Neural progenitor cell (in vitro differentiated cells): ENCODE data around the gene GRID1. TPM values are rescaled to one million over a fixed set of nuclear protein-coding genes. Genes with fewer than 3 reads are reported as not detected.
A peak's percentile ranks its signal among the peaks of the same experiment; 100 is the strongest.

Experiments
- DNase-seq: peaks from one replicate; pipeline ENCODE4 v3.0.0-alpha.2; 2016; ENCODE audit warnings: low spot score
- H2AFZ ChIP-seq: fragments of 200-600 bp; sonication (generic); replicated peaks from 2 replicates; pipeline ENCODE4 v1.6.1; 2016; ENCODE audit warnings: antibody characterized with exemption
- H3F3A ChIP-seq: fragments of 200-600 bp; sonication (generic); 2 replicates; pipeline ENCODE4 v1.6.1; 2016; ENCODE audit warnings: antibody characterized with exemption, low read depth
- H3K27ac ChIP-seq: fragments of 200-600 bp; sonication (generic); 2 replicates; pipeline ENCODE4 v1.5.1; 2016; ENCODE audit warnings: mild to moderate bottlenecking
- H3K27me3 ChIP-seq: fragments of 200-600 bp; sonication (generic); 2 replicates; pipeline ENCODE4 v1.6.1; 2016; ENCODE audit warnings: mild to moderate bottlenecking, moderate library complexity
- H3K36me3 ChIP-seq: fragments of 200-600 bp; sonication (generic); 2 replicates; pipeline ENCODE4 v1.5.1; 2016
- H3K4me1 ChIP-seq: fragments of 200-600 bp; sonication (generic); 2 replicates; pipeline ENCODE4 v1.6.1; 2016; ENCODE audit warnings: mixed run types
- H3K4me2 ChIP-seq: fragments of 200-600 bp; sonication (generic); 2 replicates; pipeline ENCODE4 v1.6.1; 2016
- H3K4me3 ChIP-seq: fragments of 200-600 bp; sonication (generic); 2 replicates; pipeline ENCODE4 v1.5.1; 2016
- H3K79me2 ChIP-seq: fragments of 200-600 bp; sonication (generic); 2 replicates; pipeline ENCODE4 v1.6.1; 2016; ENCODE audit warnings: low read depth
- H3K9ac ChIP-seq: fragments of 200-600 bp; sonication (generic); 2 replicates; pipeline ENCODE4 v1.6.1; 2016
- H3K9me3 ChIP-seq: fragments of 200-600 bp; sonication (generic); 2 replicates; pipeline ENCODE4 v1.5.1; 2016; ENCODE audit warnings: low read depth
- H4K20me1 ChIP-seq: fragments of 200-600 bp; sonication (generic); 2 replicates; pipeline ENCODE4 v1.6.1; 2016; ENCODE audit warnings: low read depth
- H3K27ac Mint-ChIP-seq: 3 replicates; pipeline ENCODE4 v1.8.0; 2021; ENCODE audit warnings: mixed read lengths
- H3K27me3 Mint-ChIP-seq: 2 replicates; pipeline ENCODE4 v1.8.0; 2022; ENCODE audit warnings: low read depth, mild to moderate bottlenecking, inconsistent platforms, moderate library complexity, mixed read lengths; ENCODE audit not compliant: insufficient read depth
- H3K36me3 Mint-ChIP-seq: 3 replicates; pipeline ENCODE4 v1.8.0; 2021; ENCODE audit warnings: mixed read lengths
- H3K4me1 Mint-ChIP-seq: 3 replicates; pipeline ENCODE4 v1.8.0; 2021; ENCODE audit warnings: mixed read lengths
- H3K4me3 Mint-ChIP-seq: 3 replicates; pipeline ENCODE4 v1.8.0; 2021; ENCODE audit warnings: mild to moderate bottlenecking, moderate library complexity, mixed read lengths
- H3K9me3 Mint-ChIP-seq: 3 replicates; pipeline ENCODE4 v1.8.0; 2020; ENCODE audit warnings: mixed read lengths
- EZH2 ChIP-seq: fragments of 200-600 bp; sonication (generic); IDR thresholded peaks from 2 replicates; pipeline ENCODE4 v1.6.1; 2017; ENCODE audit warnings: antibody characterized with exemption, mild to moderate bottlenecking, moderate library complexity
- EZH2phosphoT487 ChIP-seq: fragments of 200-600 bp; sonication (generic); IDR thresholded peaks from 2 replicates; pipeline ENCODE4 v1.6.1; 2017; ENCODE audit warnings: antibody characterized with exemption
- total RNA-seq: library from RNA; depleted of rRNA; stranded (reverse); fragments of >200 nt; gene quantifications from 2 replicates; pipeline ENCODE4 v1.2.3, GENCODE V29; 2015; ENCODE audit warnings: low replicate concordance
- TF ChIP-seq, protein P1 (sequence below): fragments of 200-600 bp; sonication (generic); IDR thresholded peaks from 2 replicates; pipeline ENCODE4 v1.5.1; 2017; ENCODE audit warnings: antibody characterized with exemption, mild to moderate bottlenecking

GRID1 gene
- total RNA-seq, 1 donor from 2014 or later, result not detected

- Histone ChIP-seq H3K27me3 (no peaks in the 10 kb centered on the region), H3K4me2 (no peak overlapping the region), H3F3A (no peaks in the 10 kb centered on the region), H4K20me1 (no peaks in the 10 kb centered on the region), H2AFZ (no peak overlapping the region), H3K27ac (no peak overlapping the region), H3K4me1 (no peaks in the 10 kb centered on the region), H3K9ac (no peak overlapping the region), H3K9me3 (no peaks in the 10 kb centered on the region), H3K79me2 (no peaks in the 10 kb centered on the region), H3K4me3 (no peak overlapping the region), H3K36me3 (no peaks in the 10 kb centered on the region)
- H3K4me1 Mint-ChIP-seq, result peaks cover 12% of the 10 kb centered on the region
- DNase-seq, result no peak
- TF ChIP-seq EZH2, result no peak
- no peak for TF ChIP-seq EZH2phosphoT487
- TF ChIP-seq, protein P1, sequence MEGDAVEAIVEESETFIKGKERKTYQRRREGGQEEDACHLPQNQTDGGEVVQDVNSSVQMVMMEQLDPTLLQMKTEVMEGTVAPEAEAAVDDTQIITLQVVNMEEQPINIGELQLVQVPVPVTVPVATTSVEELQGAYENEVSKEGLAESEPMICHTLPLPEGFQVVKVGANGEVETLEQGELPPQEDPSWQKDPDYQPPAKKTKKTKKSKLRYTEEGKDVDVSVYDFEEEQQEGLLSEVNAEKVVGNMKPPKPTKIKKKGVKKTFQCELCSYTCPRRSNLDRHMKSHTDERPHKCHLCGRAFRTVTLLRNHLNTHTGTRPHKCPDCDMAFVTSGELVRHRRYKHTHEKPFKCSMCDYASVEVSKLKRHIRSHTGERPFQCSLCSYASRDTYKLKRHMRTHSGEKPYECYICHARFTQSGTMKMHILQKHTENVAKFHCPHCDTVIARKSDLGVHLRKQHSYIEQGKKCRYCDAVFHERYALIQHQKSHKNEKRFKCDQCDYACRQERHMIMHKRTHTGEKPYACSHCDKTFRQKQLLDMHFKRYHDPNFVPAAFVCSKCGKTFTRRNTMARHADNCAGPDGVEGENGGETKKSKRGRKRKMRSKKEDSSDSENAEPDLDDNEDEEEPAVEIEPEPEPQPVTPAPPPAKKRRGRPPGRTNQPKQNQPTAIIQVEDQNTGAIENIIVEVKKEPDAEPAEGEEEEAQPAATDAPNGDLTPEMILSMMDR, result no peak
- no peaks in the 10 kb centered on the region for H3K27me3 Mint-ChIP-seq
- H3K4me3 Mint-ChIP-seq, result no peak overlapping the region
- H3K36me3 Mint-ChIP-seq, result no peaks in the 10 kb centered on the region
- no peak overlapping the region for H3K27ac Mint-ChIP-seq
- peaks cover 9% of the 10 kb centered on the region for H3K9me3 Mint-ChIP-seq
Observed at GRCh38 chr10:85997544-85997943, 369.1 kb downstream of the GRID1 start.

- Histone ChIP-seq H2AFZ (no peak overlapping the region), H4K20me1 (no peaks in the 10 kb centered on the region), H3K27ac (no peak overlapping the region), H3K9ac (no peak overlapping the region), H3K4me2 (no peak overlapping the region), H3K27me3 (no peaks in the 10 kb centered on the region), H3K79me2 (no peaks in the 10 kb centered on the region), H3K4me1 (no peaks in the 10 kb centered on the region), H3K4me3 (no peak overlapping the region), H3K9me3 (no peaks in the 10 kb centered on the region), H3K36me3 (no peaks in the 10 kb centered on the region), H3F3A (no peaks in the 10 kb centered on the region)
- TF ChIP-seq EZH2, result no peak
- TF ChIP-seq, protein P1, result peak; percentile 59
- TF ChIP-seq EZH2phosphoT487, result no peak
- Mint-ChIP-seq H3K27ac (no peak overlapping the region), H3K4me1 (peaks cover 12% of the 10 kb centered on the region), H3K4me3 (no peak overlapping the region), H3K27me3 (no peaks in the 10 kb centered on the region), H3K9me3 (peaks cover 9% of the 10 kb centered on the region), H3K36me3 (no peaks in the 10 kb centered on the region)
- DNase-seq, result peak; percentile 55
Observed at GRCh38 chr10:85995791-85996190, 370.8 kb downstream of the GRID1 start.

GRCh38 chr10:85993840-85994507 lies 372.6 kb downstream of the GRID1 start:
- Histone ChIP-seq H3K4me3 (no peak overlapping the region), H3K36me3 (no peaks in the 10 kb centered on the region), H3K4me2 (no peak overlapping the region), H3F3A (no peaks in the 10 kb centered on the region), H2AFZ (no peak overlapping the region), H3K4me1 (no peaks in the 10 kb centered on the region), H3K27ac (no peak overlapping the region), H3K27me3 (no peaks in the 10 kb centered on the region), H4K20me1 (no peaks in the 10 kb centered on the region), H3K79me2 (no peaks in the 10 kb centered on the region), H3K9me3 (no peaks in the 10 kb centered on the region), H3K9ac (no peak overlapping the region)
- TF ChIP-seq, protein P1, result no peak
- no peak for TF ChIP-seq EZH2
- no peak for TF ChIP-seq EZH2phosphoT487
- Mint-ChIP-seq H3K4me3 (no peak overlapping the region), H3K27ac (no peak overlapping the region), H3K4me1 (peaks cover 12% of the 10 kb centered on the region), H3K9me3 (peaks cover 9% of the 10 kb centered on the region), H3K36me3 (no peaks in the 10 kb centered on the region), H3K27me3 (peaks cover under 1% of the 10 kb centered on the region)
- no peak for DNase-seq
